SK-N-SH (cell line): ENCODE results near the gene TLR7. TPM values are rescaled to one million over a fixed set of nuclear protein-coding genes. Genes with fewer than 3 reads are reported as not detected.

Experiments used
- CTCF ChIA-PET: fragments of 300-600, 350-600 bp; formaldehyde crosslinking; extraction: SDS; loops from one replicate; lab custom pipeline; 2021; lab: Yijun Ruan, JAX
- POLR2A ChIA-PET: fragments of 350-600 bp; sonication (Branson Sonifier 250); formaldehyde crosslinking; extraction: SDS; loops from one replicate; lab custom pipeline; 2020; ENCODE audit warnings: antibody characterized with exemption, inconsistent platforms; lab: Yijun Ruan, JAX
- DNase-seq: peaks from one replicate; pipeline ENCODE4 v3.0.0; 2012
- H2AFZ ChIP-seq: fragments of 200-600 bp; sonication (generic); 2 replicates; pipeline ENCODE4 v1.8.1; 2016; ENCODE audit warnings: antibody characterized with exemption, mild to moderate bottlenecking, low read depth
- H3F3A ChIP-seq: fragments of 200-600 bp; sonication (generic); replicated peaks from 2 replicates; pipeline ENCODE3; 2016; ENCODE audit warnings: antibody characterized with exemption, mild to moderate bottlenecking; ENCODE audit not compliant: insufficient read depth
- H3K27ac ChIP-seq, 2 experiments: fragments of 200-500 bp in 1 of 2; fragments of 200-600 bp in 1 of 2; sonication (Bioruptor generic) in 1 of 2; sonication (generic), shearing (Covaris generic) in 1 of 2; 2 replicates each; pipeline versions ENCODE4 v1.5.1 to v1.6.1; 2014 to 2016; ENCODE audit warnings: low read depth in 2 of 2, inconsistent platforms in 1 of 2, low read length in 1 of 2, mild to moderate bottlenecking in 1 of 2, mixed read lengths in 1 of 2
- H3K27me3 ChIP-seq: fragments of 200-600 bp; sonication (generic), shearing (Covaris generic); 2 replicates; pipeline ENCODE4 v1.6.1; 2016; ENCODE audit warnings: mixed run types; ENCODE audit not compliant: insufficient read depth
- H3K36me3 ChIP-seq, 2 experiments: fragments of 200-500 bp in 1 of 2; fragments of 200-600 bp in 1 of 2; sonication (Bioruptor generic) in 1 of 2; sonication (generic) in 1 of 2; replicated peaks in 1 of 2; 2 replicates each; pipeline versions ENCODE3 to v1.5.1; 2014 to 2016; ENCODE audit warnings: low read length in 1 of 2, mild to moderate bottlenecking in 1 of 2; ENCODE audit not compliant: insufficient read depth in 2 of 2, control insufficient read depth in 1 of 2
- H3K4me1 ChIP-seq, 2 experiments: fragments of 200-500 bp in 1 of 2; fragments of 200-600 bp in 1 of 2; sonication (Bioruptor generic) in 1 of 2; sonication (generic), shearing (Covaris generic) in 1 of 2; 2 replicates each; pipeline versions ENCODE4 v1.5.1 to v1.6.1; 2014 to 2016; ENCODE audit warnings: low read depth in 1 of 2, low read length in 1 of 2, mixed run types in 1 of 2; ENCODE audit not compliant: insufficient read depth in 2 of 2, control insufficient read depth in 1 of 2
- H3K4me2 ChIP-seq: fragments of 200-600 bp; sonication (generic), shearing (Covaris generic); 2 replicates; pipeline ENCODE4 v1.6.1; 2017; ENCODE audit warnings: mixed run types
- H3K4me3 ChIP-seq, 2 experiments: fragments of 200-500 bp in 1 of 2; fragments of 200-600 bp in 1 of 2; sonication (Bioruptor generic) in 1 of 2; sonication (generic), shearing (Covaris generic) in 1 of 2; 2 replicates each; pipeline versions ENCODE4 v1.5.1 to v1.8.1; 2014 to 2016; ENCODE audit warnings: low read depth in 2 of 2, inconsistent platforms in 1 of 2, low read length in 1 of 2, mild to moderate bottlenecking in 1 of 2, mixed read lengths in 1 of 2, moderate library complexity in 1 of 2
- H3K79me2 ChIP-seq: fragments of 200-600 bp; sonication (generic); 2 replicates; pipeline ENCODE4 v1.8.1; 2017; ENCODE audit warnings: mild to moderate bottlenecking; ENCODE audit not compliant: insufficient read depth
- H3K9ac ChIP-seq: fragments of 200-600 bp; sonication (generic); 2 replicates; pipeline ENCODE4 v1.6.1; 2017; ENCODE audit warnings: mixed run types
- H3K9me2 ChIP-seq: fragments of 200-600 bp; sonication (generic); 2 replicates; pipeline ENCODE4 v1.6.1; 2017; ENCODE audit warnings: mixed run types
- H3K9me3 ChIP-seq: fragments of 200-600 bp; sonication (generic); 2 replicates; pipeline ENCODE4 v1.6.1; 2017; ENCODE audit warnings: mixed run types, mild to moderate bottlenecking, moderate library complexity
- H4K20me1 ChIP-seq: fragments of 200-600 bp; sonication (generic); 2 replicates; pipeline ENCODE4 v1.6.1; 2017; ENCODE audit warnings: mild to moderate bottlenecking, mixed run types; ENCODE audit not compliant: insufficient read depth
- ELF1 ChIP-seq: IDR thresholded peaks from 2 replicates; pipeline ENCODE4 v1.4.0; 2012
- EP300 ChIP-seq, 2 experiments: IDR thresholded peaks; 2 replicates each; pipeline versions ENCODE4 v1.4.0 to v1.6.1; 2012; ENCODE audit warnings: borderline replicate concordance in 1 of 2, low read depth in 1 of 2, low read length in 1 of 2
- EZH2phosphoT487 ChIP-seq: fragments of 200-600 bp; sonication (generic); IDR thresholded peaks from 2 replicates; pipeline ENCODE4 v1.6.1; 2017; ENCODE audit warnings: low read depth, mixed run types, mild to moderate bottlenecking, antibody characterized with exemption, moderate library complexity, borderline replicate concordance
- FOSL2 ChIP-seq: IDR thresholded peaks from 2 replicates; pipeline ENCODE4 v1.4.0; 2012; ENCODE audit warnings: low read depth, mild to moderate bottlenecking, moderate library complexity, borderline replicate concordance
- FOXJ3 ChIP-seq: sonication (generic); formaldehyde crosslinking; IDR thresholded peaks from 2 replicates; pipeline ENCODE4 v1.5.1; 2020; ENCODE audit warnings: mild to moderate bottlenecking, missing genetic modification reagents
- JUND ChIP-seq: IDR thresholded peaks from 2 replicates; pipeline ENCODE4 v1.4.0; 2012
- MEF2A ChIP-seq: IDR thresholded peaks from 2 replicates; pipeline ENCODE4 v1.4.0; 2012; ENCODE audit warnings: low read depth, borderline replicate concordance
- NFIC ChIP-seq: IDR thresholded peaks from 2 replicates; pipeline ENCODE4 v1.4.0; 2012; ENCODE audit warnings: borderline replicate concordance
- NRF1 ChIP-seq: IDR thresholded peaks from 2 replicates; pipeline ENCODE4 v1.6.1; 2012; ENCODE audit warnings: low read depth, mild to moderate bottlenecking, low read length
- POLR2AphosphoS5 ChIP-seq: IDR thresholded peaks from 2 replicates; pipeline ENCODE4 v1.6.1; 2012; ENCODE audit warnings: low read depth, low read length
- RAD21 ChIP-seq: IDR thresholded peaks from 2 replicates; pipeline ENCODE4 v1.6.1; 2012; ENCODE audit warnings: mild to moderate bottlenecking, low read length
- REST ChIP-seq: IDR thresholded peaks from 2 replicates; pipeline ENCODE4 v1.6.1; 2012; ENCODE audit warnings: mild to moderate bottlenecking, low read depth, low read length, moderate library complexity
- RFX5 ChIP-seq: IDR thresholded peaks from 2 replicates; pipeline ENCODE4 v1.6.1; 2012; ENCODE audit warnings: mild to moderate bottlenecking, improper control_type of control experiment, low read length
- RXRA ChIP-seq: IDR thresholded peaks from 2 replicates; pipeline ENCODE4 v1.4.0; 2012; ENCODE audit warnings: low read depth, mild to moderate bottlenecking, borderline replicate concordance
- TAF1 ChIP-seq: IDR thresholded peaks from 2 replicates; pipeline ENCODE4 v1.6.1; 2012; ENCODE audit warnings: low read depth, mild to moderate bottlenecking, low read length, moderate library complexity, borderline replicate concordance
- TEAD4 ChIP-seq: IDR thresholded peaks from 2 replicates; pipeline ENCODE4 v1.4.0; 2012; ENCODE audit warnings: mild to moderate bottlenecking, borderline replicate concordance; ENCODE audit not compliant: insufficient read depth
- USF1 ChIP-seq: IDR thresholded peaks from 2 replicates; pipeline ENCODE4 v1.4.0; 2012; ENCODE audit warnings: low read depth, borderline replicate concordance
- USF2 ChIP-seq: fragments of 150-350 bp; IDR thresholded peaks from 2 replicates; pipeline ENCODE4 v1.6.1; 2017; ENCODE audit warnings: antibody characterized with exemption, low read length, low read depth, borderline replicate concordance
- YY1 ChIP-seq: IDR thresholded peaks from 2 replicates; pipeline ENCODE4 v1.4.0; 2012; ENCODE audit warnings: low read depth, mild to moderate bottlenecking
- ZBTB33 ChIP-seq: IDR thresholded peaks from 2 replicates; pipeline ENCODE4 v1.4.0; 2012; ENCODE audit warnings: low read depth, borderline replicate concordance
- WGBS: methylation state at CpG from one replicate; pipeline ENCODE4 v1.1.6; 2017; ENCODE audit warnings: low lambda C conversion rate; 5-methylcytosine and 5-hydroxymethylcytosine counted together
- polyA plus RNA-seq, 3 experiments: library from polyadenylated mRNA; depleted of rRNA; stranded (reverse); fragments of >200 nt; gene quantifications; 2 replicates each; pipeline ENCODE4 v1.2.3, GENCODE V29; 2012

TLR7 gene
- polyA plus RNA-seq, 1 of the 3 experiments (the other 2 are of a cell fraction): not detected

GRCh38 chrX:12929701-12930100, 62.8 kb downstream of the TLR7 start (continued):
- TF ChIP-seq USF2: no peak
- TF ChIP-seq USF1: no peak
- no peak for TF ChIP-seq RAD21

GRCh38 chrX:12930150-12930549, 63.3 kb downstream of the TLR7 start:
- H3K27ac ChIP-seq: no peak overlapping the region
- no peaks in the 10 kb centered on the region for H3F3A ChIP-seq
- no peak overlapping the region for H3K4me3 ChIP-seq
- TF ChIP-seq EZH2phosphoT487: no peak
- no peak for TF ChIP-seq EP300 (IDR thresholded peaks at IDR 0.05; ENCODE audit: borderline replicate concordance in 1 of 2, low read depth in 1 of 2, low read length in 1 of 2)
- TF ChIP-seq POLR2AphosphoS5: no peak
- no peak for TF ChIP-seq NFIC
- TF ChIP-seq JUND: no peak
- TF ChIP-seq FOSL2: no peak
- no peak for TF ChIP-seq ELF1
- no peak for TF ChIP-seq RXRA
- no peak for TF ChIP-seq RFX5
- TF ChIP-seq NRF1: no peak
- no peak for TF ChIP-seq ZBTB33
- no peak for TF ChIP-seq FOXJ3 (CRISPR knock-in tag)
- TF ChIP-seq TAF1: no peak
- TF ChIP-seq YY1: no peak
- no peak for TF ChIP-seq MEF2A
- TF ChIP-seq TEAD4: no peak
- no peak for TF ChIP-seq REST
- H3K27me3 ChIP-seq: no peaks in the 10 kb centered on the region; the same call in 1 of the 2 replicates
- H3K9ac ChIP-seq: no peak overlapping the region
- H4K20me1 ChIP-seq: no peaks in the 10 kb centered on the region
- H2AFZ ChIP-seq: no peak overlapping the region
- H3K4me2 ChIP-seq: no peak overlapping the region
- no peaks in the 10 kb centered on the region for H3K9me2 ChIP-seq
- H3K4me1 ChIP-seq: no peaks in the 10 kb centered on the region
- WGBS: 37% methylated on average over 2 of the region's 2 CpGs
- ChIA-PET CTCF (interaction anchor here (1.5 kb wide), 1 partner anchor 16 kb away, joined by 8 read pairs; no protein-coding TSS in a partner anchor), POLR2A (no interaction called here)
- H3K36me3 ChIP-seq: no peaks in the 10 kb centered on the region
- H3K79me2 ChIP-seq: no peaks in the 10 kb centered on the region
- no peaks in the 10 kb centered on the region for H3K9me3 ChIP-seq
- no peak for DNase-seq
